ENCODE results near the gene SLC1A6.

DNA sequence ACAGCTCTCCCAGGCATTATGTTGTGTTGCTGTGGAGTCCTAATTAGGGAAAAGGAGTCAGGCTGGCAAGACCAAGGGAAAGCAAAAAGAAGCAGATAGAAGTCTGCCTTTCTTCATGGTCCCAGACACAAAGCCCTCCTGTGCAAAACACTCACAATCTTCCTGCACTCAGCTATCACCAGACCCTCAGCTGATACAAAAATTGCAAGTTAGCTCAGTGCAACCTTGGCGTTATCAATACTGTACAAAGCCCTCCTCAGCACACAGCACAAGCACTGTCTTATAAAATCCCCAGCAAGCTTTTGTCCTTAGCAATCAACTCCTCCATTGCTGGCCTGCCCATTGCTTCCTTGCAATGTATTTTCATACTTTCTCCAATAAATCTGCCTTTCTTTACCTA, 35.2 kb downstream of the SLC1A6 start:
- TF ChIP-seq, protein P1, sequence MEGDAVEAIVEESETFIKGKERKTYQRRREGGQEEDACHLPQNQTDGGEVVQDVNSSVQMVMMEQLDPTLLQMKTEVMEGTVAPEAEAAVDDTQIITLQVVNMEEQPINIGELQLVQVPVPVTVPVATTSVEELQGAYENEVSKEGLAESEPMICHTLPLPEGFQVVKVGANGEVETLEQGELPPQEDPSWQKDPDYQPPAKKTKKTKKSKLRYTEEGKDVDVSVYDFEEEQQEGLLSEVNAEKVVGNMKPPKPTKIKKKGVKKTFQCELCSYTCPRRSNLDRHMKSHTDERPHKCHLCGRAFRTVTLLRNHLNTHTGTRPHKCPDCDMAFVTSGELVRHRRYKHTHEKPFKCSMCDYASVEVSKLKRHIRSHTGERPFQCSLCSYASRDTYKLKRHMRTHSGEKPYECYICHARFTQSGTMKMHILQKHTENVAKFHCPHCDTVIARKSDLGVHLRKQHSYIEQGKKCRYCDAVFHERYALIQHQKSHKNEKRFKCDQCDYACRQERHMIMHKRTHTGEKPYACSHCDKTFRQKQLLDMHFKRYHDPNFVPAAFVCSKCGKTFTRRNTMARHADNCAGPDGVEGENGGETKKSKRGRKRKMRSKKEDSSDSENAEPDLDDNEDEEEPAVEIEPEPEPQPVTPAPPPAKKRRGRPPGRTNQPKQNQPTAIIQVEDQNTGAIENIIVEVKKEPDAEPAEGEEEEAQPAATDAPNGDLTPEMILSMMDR (IDR thresholded peaks at IDR 0.05; ENCODE audit: low read depth, low read length, poor library complexity, severe bottlenecking) = no peak
- no peak for TF ChIP-seq EZH2phosphoT487 (IDR thresholded peaks at IDR 0.05; ENCODE audit: borderline replicate concordance, low read length)
